Loucy (cell line): ENCODE results near the gene CYB5R3.

Experiments used
- H2AFZ ChIP-seq: fragments of 200-600 bp; sonication (generic); 2 replicates; pipeline ENCODE4 v1.6.0; 2016; ENCODE audit warnings: antibody characterized with exemption, mild to moderate bottlenecking, low read length, moderate library complexity
- H3F3A ChIP-seq: fragments of 200-600 bp; 2 replicates; pipeline ENCODE4 v1.6.0; 2016; ENCODE audit warnings: antibody characterized with exemption, low read depth, mild to moderate bottlenecking
- H3K27me3 ChIP-seq: fragments of 200-600 bp; sonication (generic); 2 replicates; pipeline ENCODE4 v1.6.1; 2014; ENCODE audit warnings: low read length, mild to moderate bottlenecking; ENCODE audit not compliant: insufficient read depth, poor library complexity, severe bottlenecking
- H3K36me3 ChIP-seq: fragments of 200-600 bp; sonication (generic); 2 replicates; pipeline ENCODE4 v1.6.1; 2016; ENCODE audit warnings: low read length; ENCODE audit not compliant: insufficient read depth
- H3K4me1 ChIP-seq: fragments of 200-600 bp; sonication (generic); 2 replicates; pipeline ENCODE4 v1.5.1; 2014; ENCODE audit warnings: low read length, mild to moderate bottlenecking; ENCODE audit not compliant: insufficient read depth, poor library complexity, severe bottlenecking
- H3K4me2 ChIP-seq: fragments of 200-600 bp; sonication (generic); 2 replicates; pipeline ENCODE4 v1.6.0; 2014; ENCODE audit warnings: antibody characterized with exemption, low read length, low read depth, mild to moderate bottlenecking; ENCODE audit not compliant: poor library complexity, severe bottlenecking
- H3K4me3 ChIP-seq: fragments of 200-600 bp; sonication (generic); 2 replicates; pipeline ENCODE4 v1.5.1; 2014; ENCODE audit warnings: low read length, mild to moderate bottlenecking, mixed read lengths; ENCODE audit not compliant: poor library complexity, severe bottlenecking
- H3K79me2 ChIP-seq: fragments of 200-600 bp; sonication (generic); 2 replicates; pipeline ENCODE4 v1.6.1; 2014; ENCODE audit warnings: low read length; ENCODE audit not compliant: insufficient read depth
- H3K9ac ChIP-seq: fragments of 200-600 bp; sonication (generic); 2 replicates; pipeline ENCODE4 v1.6.0; 2014; ENCODE audit warnings: mild to moderate bottlenecking, low read depth, low read length, moderate library complexity; ENCODE audit not compliant: poor library complexity, severe bottlenecking
- H3K9me2 ChIP-seq: fragments of 200-600 bp; sonication (generic); replicated peaks from 2 replicates; pipeline ENCODE4 v1.6.1; 2016; ENCODE audit warnings: low read depth, low read length, mixed read lengths
- H3K9me3 ChIP-seq: fragments of 200-600 bp; sonication (generic); 2 replicates; pipeline ENCODE4 v1.6.1; 2014; ENCODE audit warnings: mild to moderate bottlenecking, antibody characterized with exemption, low read length, low read depth; ENCODE audit not compliant: insufficient read depth
- H4K20me1 ChIP-seq: fragments of 200-600 bp; sonication (generic); 2 replicates; pipeline ENCODE4 v1.6.0; 2014; ENCODE audit warnings: antibody characterized with exemption, low read length, mild to moderate bottlenecking; ENCODE audit not compliant: insufficient read depth, poor library complexity, severe bottlenecking
- EZH2phosphoT487 ChIP-seq: fragments of 200-600 bp; IDR thresholded peaks from 2 replicates; pipeline ENCODE4 v1.6.1; 2018; ENCODE audit warnings: antibody characterized with exemption, mild to moderate bottlenecking, moderate library complexity, borderline replicate concordance
- TF ChIP-seq, protein P1 (sequence below): fragments of 200-600 bp; sonication (generic); conservative IDR thresholded peaks from 2 replicates; pipeline ENCODE4 v1.5.1; 2014; ENCODE audit warnings: mild to moderate bottlenecking, antibody characterized with exemption, low read length

Gene CYB5R3

DNA sequence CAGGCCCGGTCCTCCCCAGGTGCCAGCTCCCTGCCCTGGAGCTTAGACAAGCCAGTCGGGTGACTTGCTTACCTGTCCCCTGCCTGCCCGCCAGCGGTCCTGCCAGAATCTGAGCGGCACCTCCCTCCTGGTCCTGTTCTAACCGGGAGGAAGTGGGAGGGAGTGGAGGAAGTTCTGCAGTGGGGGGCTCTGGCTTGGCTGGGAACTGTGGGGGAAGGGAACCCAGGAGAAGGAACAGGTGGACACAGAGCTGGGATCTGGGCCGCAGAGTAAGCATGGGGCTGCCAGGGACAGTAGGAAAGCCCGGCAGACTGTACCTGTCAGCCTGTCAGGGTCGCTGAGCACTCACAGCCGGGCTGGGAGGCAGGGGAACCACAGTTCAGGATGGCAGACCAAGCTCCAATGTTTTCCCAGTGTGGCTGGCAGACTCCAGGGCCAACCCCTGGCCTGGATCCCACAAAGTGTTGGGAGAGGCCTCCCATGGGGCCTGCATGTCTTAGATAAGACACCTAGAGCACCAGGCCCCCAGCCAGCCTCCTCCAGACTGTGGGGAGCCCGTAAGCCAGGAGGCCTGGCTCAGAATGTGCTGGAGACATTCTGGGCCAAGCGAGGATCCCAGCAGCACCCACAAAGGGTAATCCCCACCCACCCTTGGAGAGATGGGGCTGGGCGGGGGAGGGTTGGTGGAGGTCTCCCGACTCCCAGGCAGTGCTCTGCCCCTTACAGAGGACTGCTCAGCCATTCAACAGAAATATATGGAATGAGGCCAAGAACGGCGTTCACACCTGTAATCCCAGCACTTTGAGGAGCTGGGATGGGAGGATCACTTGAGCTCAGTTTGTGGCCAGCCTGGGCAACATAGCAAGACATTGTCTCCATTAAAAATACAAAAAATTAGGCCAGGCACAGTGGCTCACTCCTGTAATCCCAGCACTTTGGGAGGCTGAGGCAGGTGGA is 2.3 kb downstream of the CYB5R3 start:
- Histone ChIP-seq H3K36me3 (no peaks in the 10 kb centered on the region), H3K9me2 (no peaks in the 10 kb centered on the region), H3K27me3 (no peaks in the 10 kb centered on the region), H4K20me1 (peaks cover 46% of the 10 kb centered on the region), H3K4me2 (peak overlapping the region; percentile 99), H2AFZ (no peak overlapping the region), H3K9ac (peak overlapping the region; percentile 51), H3F3A (no peaks in the 10 kb centered on the region), H3K4me1 (peaks cover 42% of the 10 kb centered on the region), H3K9me3 (no peaks in the 10 kb centered on the region), H3K79me2 (peaks cover 61% of the 10 kb centered on the region), H3K4me3 (peak overlapping the region; percentile 40)
- TF ChIP-seq, protein P1, sequence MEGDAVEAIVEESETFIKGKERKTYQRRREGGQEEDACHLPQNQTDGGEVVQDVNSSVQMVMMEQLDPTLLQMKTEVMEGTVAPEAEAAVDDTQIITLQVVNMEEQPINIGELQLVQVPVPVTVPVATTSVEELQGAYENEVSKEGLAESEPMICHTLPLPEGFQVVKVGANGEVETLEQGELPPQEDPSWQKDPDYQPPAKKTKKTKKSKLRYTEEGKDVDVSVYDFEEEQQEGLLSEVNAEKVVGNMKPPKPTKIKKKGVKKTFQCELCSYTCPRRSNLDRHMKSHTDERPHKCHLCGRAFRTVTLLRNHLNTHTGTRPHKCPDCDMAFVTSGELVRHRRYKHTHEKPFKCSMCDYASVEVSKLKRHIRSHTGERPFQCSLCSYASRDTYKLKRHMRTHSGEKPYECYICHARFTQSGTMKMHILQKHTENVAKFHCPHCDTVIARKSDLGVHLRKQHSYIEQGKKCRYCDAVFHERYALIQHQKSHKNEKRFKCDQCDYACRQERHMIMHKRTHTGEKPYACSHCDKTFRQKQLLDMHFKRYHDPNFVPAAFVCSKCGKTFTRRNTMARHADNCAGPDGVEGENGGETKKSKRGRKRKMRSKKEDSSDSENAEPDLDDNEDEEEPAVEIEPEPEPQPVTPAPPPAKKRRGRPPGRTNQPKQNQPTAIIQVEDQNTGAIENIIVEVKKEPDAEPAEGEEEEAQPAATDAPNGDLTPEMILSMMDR, result no peak
- TF ChIP-seq EZH2phosphoT487, result no peak

DNA sequence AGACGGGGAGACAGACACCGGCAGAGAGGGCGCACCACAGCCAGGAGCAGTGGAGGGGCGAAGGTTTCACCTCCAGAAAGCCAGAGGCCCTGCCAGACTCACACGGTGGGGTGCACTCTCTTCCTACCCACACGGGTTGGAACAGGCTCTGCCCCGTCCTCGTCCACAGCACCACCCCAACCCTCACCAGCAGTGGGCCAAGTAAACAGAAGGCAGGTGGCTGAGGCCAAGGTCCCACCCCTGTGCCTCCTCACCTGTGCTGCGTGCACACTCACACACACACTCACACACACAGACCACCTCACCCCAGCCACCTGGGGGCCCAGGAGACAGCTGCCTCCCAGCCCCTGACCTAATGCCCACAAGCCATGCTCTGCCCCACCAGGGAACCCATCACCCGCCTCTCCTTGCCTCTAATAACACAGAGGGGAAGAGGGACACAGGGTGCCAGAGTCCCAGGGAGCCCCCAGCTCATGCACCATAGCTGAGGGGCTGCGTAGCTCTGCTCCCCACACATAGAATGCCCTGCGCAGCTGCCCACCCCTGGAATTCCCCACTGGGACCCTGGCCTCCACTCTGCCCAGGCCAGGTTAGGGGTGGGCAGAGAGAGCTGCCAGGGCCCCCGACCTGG is 3.1 kb downstream of the CYB5R3 start:
- Histone ChIP-seq H3K9ac (peak overlapping the region; percentile 51), H3K4me1 (peaks cover 42% of the 10 kb centered on the region), H3K9me3 (no peaks in the 10 kb centered on the region), H3K27me3 (no peaks in the 10 kb centered on the region), H3K79me2 (peaks cover 61% of the 10 kb centered on the region), H3K9me2 (no peaks in the 10 kb centered on the region), H3F3A (no peaks in the 10 kb centered on the region), H3K4me3 (peak overlapping the region; percentile 40), H3K36me3 (no peaks in the 10 kb centered on the region), H3K4me2 (peak overlapping the region; percentile 99), H4K20me1 (peaks cover 46% of the 10 kb centered on the region), H2AFZ (no peak overlapping the region)
- TF ChIP-seq, protein P1, result no peak
- TF ChIP-seq EZH2phosphoT487, result no peak

- Histone ChIP-seq H3K4me3 (peak overlapping the region; percentile 40), H4K20me1 (peaks cover 46% of the 10 kb centered on the region), H3K9me2 (no peaks in the 10 kb centered on the region), H3K9me3 (no peaks in the 10 kb centered on the region), H3K9ac (peak overlapping the region; percentile 54), H3K79me2 (peaks cover 61% of the 10 kb centered on the region), H3F3A (no peaks in the 10 kb centered on the region), H3K4me2 (peak overlapping the region; percentile 99), H3K27me3 (no peaks in the 10 kb centered on the region), H3K36me3 (no peaks in the 10 kb centered on the region), H2AFZ (no peak overlapping the region), H3K4me1 (peaks cover 42% of the 10 kb centered on the region)
- TF ChIP-seq EZH2phosphoT487, result no peak
- TF ChIP-seq, protein P1, result no peak
Observed at GRCh38 chr22:42645341-42645937, 3.8 kb downstream of the CYB5R3 start.
